H1 (cell line): ENCODE measurements around the gene CRIP1. TPM values are rescaled to one million over a fixed set of nuclear protein-coding genes. Genes with fewer than 3 reads are reported as not detected.

ENCODE experiments used
- CTCF ChIA-PET: fragments of 300-600 bp; sonication (Branson Sonifier 250); formaldehyde crosslinking; loops from one replicate; lab custom pipeline; 2021; ENCODE audit not compliant: partially characterized antibody; lab: Charles Lee
- POLR2A ChIA-PET: fragments of 300-600 bp; sonication (Branson Sonifier 250); formaldehyde crosslinking; loops from one replicate; lab custom pipeline; 2021; ENCODE audit warnings: inconsistent platforms; ENCODE audit not compliant: partially characterized antibody; lab: Charles Lee
- DNase-seq, 2 experiments: peaks; one replicate each; pipeline versions ENCODE4 v3.0.0 to v3.0.0-alpha.2; 2010 to 2022; ENCODE audit warnings: low spot score in 2 of 2, low read depth in 1 of 2, mixed read lengths in 1 of 2
- FAIRE-seq: peaks from 2 replicates; lab custom pipeline; 2011; peaks lifted over from hg19 to GRCh38; lab: Jason Lieb, UNC
- H2AFZ ChIP-seq: 2 replicates; pipeline ENCODE4 v1.8.1; 2012; ENCODE audit warnings: low read length, inconsistent platforms
- H2AK5ac ChIP-seq: 2 replicates; pipeline ENCODE4 v1.6.1; 2013; ENCODE audit warnings: low read depth, low read length
- H2BK120ac ChIP-seq: replicated peaks from 2 replicates; pipeline ENCODE3; 2013; ENCODE audit warnings: low read depth, low read length, inconsistent platforms
- H2BK12ac ChIP-seq: 2 replicates; pipeline ENCODE4 v1.6.1; 2013; ENCODE audit warnings: low read depth, low read length
- H2BK15ac ChIP-seq: 2 replicates; pipeline ENCODE4 v1.6.1; 2013; ENCODE audit warnings: low read length
- H2BK20ac ChIP-seq: 2 replicates; pipeline ENCODE4 v1.6.1; 2013; ENCODE audit warnings: low read length
- H2BK5ac ChIP-seq: 2 replicates; pipeline ENCODE4 v1.6.1; 2013; ENCODE audit warnings: low read depth, low read length
- H3K14ac ChIP-seq: 2 replicates; pipeline ENCODE4 v1.6.1; 2013; ENCODE audit warnings: inconsistent platforms; ENCODE audit not compliant: insufficient read length
- H3K18ac ChIP-seq: 2 replicates; pipeline ENCODE4 v1.6.1; 2013; ENCODE audit warnings: low read length; ENCODE audit errors: extremely low read depth
- H3K23ac ChIP-seq: 2 replicates; pipeline ENCODE4 v1.6.1; 2013; ENCODE audit warnings: inconsistent platforms; ENCODE audit not compliant: insufficient read length
- H3K23me2 ChIP-seq: 2 replicates; pipeline ENCODE4 v1.6.1; 2013; ENCODE audit warnings: low read depth, low read length
- H3K27ac ChIP-seq: 2 replicates; pipeline ENCODE4 v1.6.1; 2011; ENCODE audit warnings: low read depth, low read length, inconsistent platforms
- H3K27me3 ChIP-seq, 4 experiments: replicated peaks in 1 of 4; 1 replicate in 1 of 4; 2 replicates in 3 of 4; pipeline versions ENCODE4 v1.6.1 to v1.8.1; 2011 to 2013; ENCODE audit warnings: low read length in 3 of 4, mild to moderate bottlenecking in 3 of 4, inconsistent platforms in 2 of 4, mixed read lengths in 2 of 4, moderate library complexity in 1 of 4; ENCODE audit not compliant: control insufficient read depth in 3 of 4, insufficient read depth in 3 of 4; ENCODE audit errors: extremely low read depth in 1 of 4
- H3K36me3 ChIP-seq, 4 experiments: 2 replicates each; pipeline versions ENCODE4 v1.6.1 to v1.8.1; 2011 to 2013; ENCODE audit warnings: mild to moderate bottlenecking in 4 of 4, low read length in 3 of 4, moderate library complexity in 2 of 4, control low read depth in 1 of 4, inconsistent platforms in 1 of 4; ENCODE audit not compliant: insufficient read depth in 4 of 4, control insufficient read depth in 2 of 4
- H3K4ac ChIP-seq: replicated peaks from 2 replicates; pipeline ENCODE3; 2013; ENCODE audit warnings: low read length, low read depth, mixed read lengths, inconsistent platforms; ENCODE audit not compliant: insufficient read length
- H3K4me1 ChIP-seq, 4 experiments: replicated peaks in 1 of 4; 1 replicate in 1 of 4; 2 replicates in 3 of 4; pipeline versions ENCODE4 v1.6.1 to v1.8.1; 2011 to 2013; ENCODE audit warnings: low read length in 3 of 4, inconsistent platforms in 2 of 4, mixed read lengths in 1 of 4; ENCODE audit not compliant: insufficient read depth in 4 of 4, control insufficient read depth in 3 of 4
- H3K4me2 ChIP-seq, 2 experiments: 2 replicates each; pipeline versions ENCODE4 v1.6.1 to v1.8.1; 2011 to 2013; ENCODE audit warnings: low read depth in 2 of 2, low read length in 2 of 2, control low read depth in 1 of 2, inconsistent platforms in 1 of 2, mild to moderate bottlenecking in 1 of 2; ENCODE audit not compliant: insufficient read depth in 1 of 2
- H3K4me3 ChIP-seq, 4 experiments: fragments of 200-600, 300-600 bp in 1 of 4; sonication (generic), shearing (Covaris generic), sonication (Bioruptor Twin) in 1 of 4; 2 replicates each; pipeline versions ENCODE4 v1.5.1 to v1.8.1; 2011 to 2016; ENCODE audit warnings: low read length in 4 of 4, low read depth in 3 of 4, control low read depth in 2 of 4, inconsistent platforms in 2 of 4, mild to moderate bottlenecking in 2 of 4, mixed read lengths in 1 of 4, moderate library complexity in 1 of 4; ENCODE audit not compliant: insufficient read depth in 2 of 4; ENCODE audit errors: extremely low read depth in 1 of 4
- H3K56ac ChIP-seq: replicated peaks from 2 replicates; pipeline ENCODE3; 2013; ENCODE audit warnings: low read depth, mild to moderate bottlenecking, mixed read lengths, low read length, inconsistent platforms; ENCODE audit not compliant: insufficient read length
- H3K79me1 ChIP-seq: 2 replicates; pipeline ENCODE4 v1.6.1; 2013; ENCODE audit warnings: low read depth, low read length, control low read depth
- H3K79me2 ChIP-seq, 2 experiments: 2 replicates each; pipeline versions ENCODE4 v1.6.1 to v1.8.1; 2012 to 2013; ENCODE audit warnings: low read length in 2 of 2, mild to moderate bottlenecking in 2 of 2, inconsistent platforms in 1 of 2; ENCODE audit not compliant: insufficient read depth in 2 of 2, control insufficient read depth in 1 of 2
- H3K9ac ChIP-seq, 4 experiments: replicated peaks in 1 of 4; 1 replicate in 1 of 4; 2 replicates in 3 of 4; pipeline versions ENCODE4 v1.6.1 to v1.8.1; 2011 to 2013; ENCODE audit warnings: low read depth in 3 of 4, low read length in 3 of 4, control low read depth in 2 of 4, mild to moderate bottlenecking in 2 of 4, moderate library complexity in 2 of 4, inconsistent platforms in 1 of 4; ENCODE audit errors: extremely low read depth in 1 of 4
- H3K9me3 ChIP-seq, 2 experiments: 2 replicates each; pipeline versions ENCODE4 v1.6.1 to v1.8.1; 2012 to 2013; ENCODE audit warnings: mild to moderate bottlenecking in 2 of 2, moderate library complexity in 2 of 2, control low read depth in 1 of 2, inconsistent platforms in 1 of 2, low read depth in 1 of 2, low read length in 1 of 2, mixed read lengths in 1 of 2; ENCODE audit not compliant: insufficient read depth in 2 of 2
- H4K20me1 ChIP-seq, 2 experiments: replicated peaks in 1 of 2; 2 replicates each; pipeline versions ENCODE3 to v1.8.1; 2011 to 2013; ENCODE audit warnings: inconsistent platforms in 2 of 2, low read length in 2 of 2, mild to moderate bottlenecking in 1 of 2; ENCODE audit not compliant: insufficient read depth in 2 of 2, control insufficient read depth in 1 of 2
- H4K5ac ChIP-seq: 2 replicates; pipeline ENCODE4 v1.6.1; 2013; ENCODE audit warnings: low read length, low read depth, mixed read lengths, inconsistent platforms; ENCODE audit not compliant: insufficient read length
- H4K8ac ChIP-seq: 2 replicates; pipeline ENCODE4 v1.8.0; 2013; ENCODE audit warnings: mild to moderate bottlenecking, moderate library complexity, low read length, inconsistent platforms; ENCODE audit not compliant: insufficient read depth; ENCODE audit errors: extremely low read depth
- H4K91ac ChIP-seq: replicated peaks from 2 replicates; pipeline ENCODE3; 2013; ENCODE audit warnings: low read length, mixed read lengths, inconsistent platforms; ENCODE audit not compliant: insufficient read length
- ASH2L ChIP-seq: fragments of 200-600, 300-600 bp; sonication (generic); IDR thresholded peaks from one replicate; pipeline ENCODE4 v1.7.1; 2017; ENCODE audit warnings: low read length
- CEBPB ChIP-seq: IDR thresholded peaks from 2 replicates; pipeline ENCODE4 v1.6.1; 2012; ENCODE audit warnings: low read depth, low read length
- EZH2 ChIP-seq: fragments of 200-600 bp; sonication (generic); IDR thresholded peaks from 2 replicates; pipeline ENCODE4 v1.7.1; 2012; ENCODE audit warnings: low read depth, mild to moderate bottlenecking, moderate library complexity, low read length, inconsistent platforms; ENCODE audit not compliant: severe bottlenecking
- RAD21 ChIP-seq, 2 experiments: IDR thresholded peaks in 1 of 2; conservative IDR thresholded peaks in 1 of 2; 2 replicates each; pipeline ENCODE4 v1.6.1; 2011; ENCODE audit warnings: low read depth in 2 of 2, low read length in 2 of 2, improper control_type of control experiment in 1 of 2, inconsistent platforms in 1 of 2, mild to moderate bottlenecking in 1 of 2, moderate library complexity in 1 of 2
- SP1 ChIP-seq: IDR thresholded peaks from 2 replicates; pipeline ENCODE4 v1.6.1; 2011; ENCODE audit warnings: low read depth, low read length
- SRF ChIP-seq: IDR thresholded peaks from 2 replicates; pipeline ENCODE4 v1.6.1; 2011; ENCODE audit warnings: mild to moderate bottlenecking, low read depth, low read length, moderate library complexity
- WGBS, 2 experiments: shearing (Covaris generic) in 1 of 2; methylation state at CpG; one replicate each; pipeline versions ENCODE4 v1.1.6 to v1.1.7; 2013 to 2015; ENCODE audit warnings: low lambda C conversion rate in 2 of 2, mixed read lengths in 2 of 2, inconsistent platforms in 1 of 2, low coverage in 1 of 2, missing lambda C conversion rate in 1 of 2; ENCODE audit not compliant: insufficient replicate concordance in 2 of 2, insufficient coverage in 1 of 2, insufficient read length in 1 of 2; ENCODE audit errors: extremely low coverage in 1 of 2, missing lambda C conversion rate in 1 of 2; 5-methylcytosine and 5-hydroxymethylcytosine counted together
- polyA plus RNA-seq, 7 experiments: library from polyadenylated mRNA; depleted of rRNA in 3 of 7; stranded (reverse) in 5 of 7; unstranded in 2 of 7; fragments of >200 nt in 5 of 7; fragments of 200-250 nt in 2 of 7; gene quantifications; 1 replicate in 5 of 7; 2 replicates in 1 of 7; 4 replicates in 1 of 7; pipeline versions ENCODE4 v1.2.1 to v1.2.3, GENCODE V29; 2011 to 2013; ENCODE audit warnings: missing spikeins in 2 of 7, mixed read lengths in 2 of 7
- total RNA-seq: library from RNA; stranded (reverse); fragmentation: NEBNext Ultra II Directional; extraction: Animal tissue kit (Norgen Biotek cat#: 25700); gene quantifications from 2 replicates; pipeline ENCODE4 v1.2.1, GENCODE V29; 2021
- TF ChIP-seq, protein P1 (sequence below), 3 experiments: IDR thresholded peaks; 1 replicate in 2 of 3; 2 replicates in 1 of 3; pipeline versions ENCODE4 v1.5.1 to v1.6.1; 2011; ENCODE audit warnings: low read length in 3 of 3, mild to moderate bottlenecking in 3 of 3, inconsistent platforms in 2 of 3, low read depth in 1 of 3, moderate library complexity in 1 of 3; ENCODE audit not compliant: insufficient read depth in 1 of 3; ENCODE audit errors: control extremely low read depth in 1 of 3
- TF ChIP-seq, protein P2 (sequence below): IDR thresholded peaks from 2 replicates; pipeline ENCODE4 v1.6.1; 2012; ENCODE audit warnings: inconsistent platforms

The CRIP1 gene
- total and polyA plus RNA-seq, 2 of the 8 experiments (the other 6 are each of a cell fraction or from before 2014, with no cell fraction given), result 1.2 to 2.2 TPM

DNA sequence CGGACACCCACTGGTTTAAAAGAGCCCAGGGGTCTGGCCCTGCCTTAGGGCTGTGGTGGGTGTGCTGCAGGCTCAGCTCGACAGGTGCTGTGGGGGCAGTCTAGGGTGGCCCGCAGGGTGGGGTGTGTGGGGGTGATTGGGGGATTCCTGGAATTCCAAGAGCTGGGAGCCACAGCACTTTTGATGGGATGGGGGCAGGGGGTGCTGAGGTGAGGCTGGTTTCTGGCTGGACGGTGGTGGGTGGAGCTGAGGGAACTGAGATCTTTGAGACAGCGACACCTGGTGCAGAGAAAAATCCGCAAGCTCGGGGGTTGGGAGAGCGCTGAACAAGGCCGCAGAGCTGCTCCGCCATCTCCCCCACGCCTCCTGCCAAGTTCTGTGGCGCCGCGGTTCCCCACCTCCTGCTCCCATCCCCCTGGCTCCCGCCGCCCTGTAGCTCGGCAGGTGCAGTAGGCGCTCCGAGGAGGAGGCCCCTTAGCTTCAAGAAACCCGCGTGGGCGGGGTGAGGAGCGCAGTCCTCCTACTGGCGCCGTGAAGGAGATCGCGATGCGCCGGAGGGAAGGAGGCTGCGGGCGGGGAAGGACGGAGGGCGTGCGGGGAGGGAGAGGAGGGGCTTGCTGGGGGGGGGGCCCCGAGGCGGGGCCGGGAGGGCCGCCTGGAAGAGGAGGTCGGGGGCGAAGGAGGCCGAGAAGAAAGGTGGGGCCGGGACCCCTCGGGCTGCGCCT, 3.0 kb downstream of the CRIP1 start:
- DNase-seq, result peak in 1 of 2 experiments; percentile 85
- peak; percentile 38 to 39; a peak in 3 of 4 replicates for TF ChIP-seq RAD21 (IDR thresholded peaks at IDR 0.05 in 1 of 2, conservative IDR thresholded peaks at IDR 0.05 in 1 of 2; ENCODE audit: low read depth in 2 of 2, low read length in 2 of 2)
- TF ChIP-seq ASH2L, result peak; percentile 49
- TF ChIP-seq SP1, result peak; percentile 62
- TF ChIP-seq, protein P1, sequence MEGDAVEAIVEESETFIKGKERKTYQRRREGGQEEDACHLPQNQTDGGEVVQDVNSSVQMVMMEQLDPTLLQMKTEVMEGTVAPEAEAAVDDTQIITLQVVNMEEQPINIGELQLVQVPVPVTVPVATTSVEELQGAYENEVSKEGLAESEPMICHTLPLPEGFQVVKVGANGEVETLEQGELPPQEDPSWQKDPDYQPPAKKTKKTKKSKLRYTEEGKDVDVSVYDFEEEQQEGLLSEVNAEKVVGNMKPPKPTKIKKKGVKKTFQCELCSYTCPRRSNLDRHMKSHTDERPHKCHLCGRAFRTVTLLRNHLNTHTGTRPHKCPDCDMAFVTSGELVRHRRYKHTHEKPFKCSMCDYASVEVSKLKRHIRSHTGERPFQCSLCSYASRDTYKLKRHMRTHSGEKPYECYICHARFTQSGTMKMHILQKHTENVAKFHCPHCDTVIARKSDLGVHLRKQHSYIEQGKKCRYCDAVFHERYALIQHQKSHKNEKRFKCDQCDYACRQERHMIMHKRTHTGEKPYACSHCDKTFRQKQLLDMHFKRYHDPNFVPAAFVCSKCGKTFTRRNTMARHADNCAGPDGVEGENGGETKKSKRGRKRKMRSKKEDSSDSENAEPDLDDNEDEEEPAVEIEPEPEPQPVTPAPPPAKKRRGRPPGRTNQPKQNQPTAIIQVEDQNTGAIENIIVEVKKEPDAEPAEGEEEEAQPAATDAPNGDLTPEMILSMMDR (IDR thresholded peaks at IDR 0.05; ENCODE audit: control extremely low read depth in 1 of 3, insufficient read depth in 1 of 3, low read depth in 1 of 3, low read length in 3 of 3), result peak in 2 of 3 experiments; percentile 70 to 81; a peak in 3 of 4 replicates
- no peak for TF ChIP-seq CEBPB
- no peak for TF ChIP-seq EZH2
- TF ChIP-seq, protein P2, sequence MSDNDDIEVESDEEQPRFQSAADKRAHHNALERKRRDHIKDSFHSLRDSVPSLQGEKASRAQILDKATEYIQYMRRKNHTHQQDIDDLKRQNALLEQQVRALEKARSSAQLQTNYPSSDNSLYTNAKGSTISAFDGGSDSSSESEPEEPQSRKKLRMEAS, result peak; percentile 30; the same call in 1 of the 2 replicates
- no peak for TF ChIP-seq SRF

More for the DNA sequence above, 3.0 kb downstream of the CRIP1 start:
- Histone ChIP-seq H3K23ac (no peak overlapping the region), H3K23me2 (peaks cover 9% of the 10 kb centered on the region; the same call in 1 of the 2 replicates), H3K4me1 (peaks cover 0 to 20% (median 5%) of the 10 kb centered on the region in 4 experiments; a peak in 5 of 7 replicates), H2BK120ac (no peak overlapping the region), H3K79me1 (no peaks in the 10 kb centered on the region), H2BK12ac (no peak overlapping the region), H3K56ac (no peak overlapping the region), H3K14ac (no peak overlapping the region), H2BK5ac (no peak overlapping the region), H2AK5ac (no peak overlapping the region), H2BK20ac (no peak overlapping the region), H3K18ac (peak overlapping the region; percentile 48), H3K36me3 (no peaks in the 10 kb centered on the region; a peak in 2 of 8 replicates), H3K27me3 (peaks cover 30 to 43% (median 42%) of the 10 kb centered on the region in 4 experiments), H3K4ac (no peak overlapping the region), H3K4me2 (peak overlapping the region; percentile 37 to 100), H3K9ac (peak overlapping the region in 3 of 4 experiments; percentile 26 to 70 (median 53); a peak in 4 of 7 replicates), H3K4me3 (peak overlapping the region; percentile 30 to 77 (median 56)), H3K9me3 (no peaks in the 10 kb centered on the region), H4K20me1 (peaks cover 0 to 13% of the 10 kb centered on the region in 2 experiments), H2BK15ac (no peak overlapping the region), H4K91ac (no peak overlapping the region), H2AFZ (no peak overlapping the region), H4K8ac (peak overlapping the region; percentile 68), H3K79me2 (no peaks in the 10 kb centered on the region), H3K27ac (no peak overlapping the region), H4K5ac (no peak overlapping the region)
- POLR2A ChIA-PET, result interaction anchor here (2.2 to 2.8 kb wide), 2 partner anchors 9 to 13 kb away, joined by 8 to 9 read pairs; no protein-coding TSS in a partner anchor
- CTCF ChIA-PET, result interaction anchor here (0.6 to 2.6 kb wide), 27 partner anchors 9 to 710 kb away, joined by 3 to 33 read pairs (median 5); partner anchors contain the start of gene PACS2
- peak; percentile 92 for FAIRE-seq
- WGBS, 2 experiments, result 7% methylated on average over 14 of the region's 44 CpGs; no CpG with 5 or more reads in 1 of the 2 experiments
